Stimulated activated CD4-positive, alpha-beta T cell treated with anti-CD3 and anti-CD28 coated beads, Interleukin-4, amount 100 ng/mL, for 4 hours (primary cell): ENCODE data around the gene SF1.

Source experiments
- DNase-seq, 2 experiments: peaks; one replicate each; pipeline ENCODE4 v3.0.0-alpha.2; 2020

Gene SF1

GRCh38 chr11:64777449-64778222 lies 706 bp downstream of the SF1 start:
- peak; percentile 73 to 85 for DNase-seq

GRCh38 chr11:64776875-64777274 lies 1.5 kb downstream of the SF1 start:
- no peak for DNase-seq

GRCh38 chr11:64776425-64776824 lies 1.9 kb downstream of the SF1 start:
- no peak for DNase-seq

- DNase-seq: no peak
Measured at GRCh38 chr11:64774144-64774543, 4.2 kb downstream of the SF1 start.

- DNase-seq: no peak
Measured at GRCh38 chr11:64772303-64773018, 5.9 kb downstream of the SF1 start.

GRCh38 chr11:64771861-64772260 lies 6.5 kb downstream of the SF1 start:
- no peak for DNase-seq

- no peak for DNase-seq
Measured at GRCh38 chr11:64770120-64770519, 8.2 kb downstream of the SF1 start.

GRCh38 chr11:64769283-64769682 lies 9.1 kb downstream of the SF1 start:
- DNase-seq: no peak

- DNase-seq: no peak
Measured at GRCh38 chr11:64768300-64768694, 10.0 kb downstream of the SF1 start.

- DNase-seq: peak; percentile 60 to 72
Measured at GRCh38 chr11:64767344-64768299, 10.7 kb downstream of the SF1 start.

GRCh38 chr11:64766881-64767280 lies 11.5 kb downstream of the SF1 start:
- DNase-seq: no peak

- DNase-seq: no peak
Measured at GRCh38 chr11:64765851-64766665, 12.3 kb downstream of the SF1 start.

- no peak for DNase-seq
Measured at GRCh38 chr11:64765291-64765850, 13.0 kb downstream of the SF1 start.

- DNase-seq: no peak
Measured at GRCh38 chr11:64764753-64765152, 13.6 kb downstream of the SF1 start.

- peak; percentile 22 to 62 for DNase-seq
Measured at GRCh38 chr11:64764040-64764611, 14.2 kb downstream of the SF1 start.

GRCh38 chr11:64763526-64764039 lies 14.8 kb downstream of the SF1 start:
- DNase-seq: no peak

GRCh38 chr11:64762674-64763525 lies 15.4 kb downstream of the SF1 start:
- DNase-seq: no peak

GRCh38 chr11:64762277-64762673 lies 16.1 kb downstream of the SF1 start:
- DNase-seq: no peak

- no peak for DNase-seq
Measured at GRCh38 chr11:64760759-64761420, 17.5 kb downstream of the SF1 start.
